Stimulated activated CD8-positive, alpha-beta memory T cell treated with anti-CD3 and anti-CD28 coated beads, Interleukin-15, amount 100 ng/mL, for 48 hours (primary cell): ENCODE data around the gene B3GNT8.
"Not testable (repeated sequence)": the region's sequence is repeated elsewhere in the genome, so short reads cannot be mapped to it uniquely, and the experiment has no call there.

Source experiments
- DNase-seq, 2 donors: peaks; one replicate each; pipeline ENCODE4 v3.0.0-alpha.2; 2020; ENCODE audit warnings: low read depth in 2 of 2

Gene B3GNT8

GRCh38 chr19:41391618-41392017 is 35.6 kb downstream of the B3GNT8 start:
- DNase-seq = no peak

- no peak for DNase-seq
Measured at GRCh38 chr19:41386442-41386841, 40.7 kb downstream of the B3GNT8 start.

DNA sequence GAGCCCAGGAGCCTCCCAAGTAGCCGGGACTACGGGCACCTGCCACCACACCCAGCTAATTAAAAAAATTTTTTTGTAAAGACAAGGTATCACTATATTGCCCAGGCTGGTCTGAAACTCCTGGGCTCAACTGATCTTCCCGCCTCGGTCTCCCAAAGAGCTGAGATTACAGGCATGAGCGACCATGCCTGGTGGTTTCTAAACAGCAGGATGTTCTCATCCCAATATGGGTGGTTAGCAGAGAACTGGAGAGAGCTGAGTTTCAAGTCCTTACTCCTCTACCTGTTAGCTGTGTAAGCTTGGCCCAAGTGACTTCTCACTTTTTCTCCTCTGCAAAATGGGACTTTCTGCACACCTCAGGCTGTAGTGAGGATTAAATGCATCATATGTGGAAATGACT is 42.8 kb downstream of the B3GNT8 start:
- no peak for DNase-seq

DNA sequence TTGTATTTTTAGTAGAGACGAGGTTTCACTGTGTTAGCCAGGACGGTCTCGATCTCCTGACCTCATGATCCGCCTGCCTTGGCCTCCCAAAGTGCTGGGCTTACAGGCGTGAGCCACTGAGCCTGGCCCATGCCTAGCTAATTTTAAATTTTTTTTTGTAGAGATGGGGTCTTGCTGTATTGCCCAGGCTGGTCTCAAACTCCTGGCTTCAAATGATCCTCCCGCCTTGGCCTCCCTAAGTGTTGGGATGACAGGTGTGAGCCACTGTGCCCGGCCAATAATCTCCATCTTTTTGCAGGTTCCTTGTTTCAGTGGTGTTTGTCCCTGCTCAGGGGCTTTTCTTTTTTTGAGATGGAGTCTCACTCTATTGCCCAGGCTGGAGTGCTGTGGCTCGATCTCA is 45.6 kb downstream of the B3GNT8 start:
- not testable (repeated sequence) for DNase-seq

GRCh38 chr19:41377977-41378709 is 49.0 kb downstream of the B3GNT8 start:
- no peak for DNase-seq

- no peak for DNase-seq
Measured at GRCh38 chr19:41376998-41377365, 50.2 kb downstream of the B3GNT8 start.

DNA sequence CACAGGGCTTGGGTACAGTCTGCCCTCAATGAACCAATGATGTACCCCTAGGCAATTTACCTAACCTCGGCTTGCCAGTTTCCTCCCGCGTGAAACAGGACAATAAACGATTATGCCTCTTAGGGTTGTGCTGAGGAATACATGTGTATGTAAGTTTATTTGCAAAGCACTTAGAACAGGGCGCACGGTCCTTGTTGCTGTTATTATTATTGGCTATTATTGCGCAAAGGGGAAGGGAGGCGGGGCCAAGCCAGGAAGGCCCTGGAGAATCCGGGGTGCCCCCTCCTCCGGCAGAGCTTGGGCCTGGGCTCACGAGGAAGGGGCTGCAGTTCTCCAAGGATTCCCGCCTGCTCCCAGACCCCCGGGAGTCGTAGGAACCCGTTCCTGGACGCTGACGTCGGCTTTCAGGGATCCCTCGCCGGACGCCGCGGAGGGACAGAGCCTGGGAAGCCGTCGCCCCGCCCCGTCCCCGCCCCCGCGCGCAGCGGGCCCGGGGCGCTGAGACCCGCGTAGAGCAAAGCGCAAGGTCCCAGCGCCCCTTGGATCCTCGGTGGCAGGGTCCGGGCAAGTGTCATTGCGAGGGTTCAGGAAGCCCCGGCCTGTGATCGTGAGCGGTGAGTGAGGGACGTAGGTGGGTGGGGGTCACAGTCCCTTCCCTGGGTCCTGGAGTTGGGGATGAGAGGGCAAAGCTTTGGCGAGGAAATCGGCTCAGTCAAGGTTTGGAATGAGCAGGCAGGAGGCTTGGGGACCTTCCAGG is 50.8 kb downstream of the B3GNT8 start, which contains the start of gene TMEM91:
Gene TMEM91, plus strand, starts transcription at position 293 of the 757 bp plus-strand sequence. CDS start 1,777 bp downstream, outside the sequence.
- DNase-seq = no peak
